ENCODE data around the gene KLF15.

- TF ChIP-seq POLR2AphosphoS5 (IDR thresholded peaks at IDR 0.05; ENCODE audit: low read depth, low read length) (no peak), SIN3A (IDR thresholded peaks at IDR 0.05; ENCODE audit: borderline replicate concordance, insufficient read depth, low read length) (no peak), TAF1 (IDR thresholded peaks at IDR 0.05; ENCODE audit: borderline replicate concordance, insufficient read depth, low read length) (no peak)
Observed at GRCh38 chr3:126347543-126348161, 9.6 kb downstream of the KLF15 start.

Data from PFSK-1 (cell line).